Fibroblast of lung (primary cell): ENCODE data around the gene SIGLEC5. TPM values are rescaled to one million over a fixed set of nuclear protein-coding genes. Genes with fewer than 3 reads are reported as not detected.

ENCODE experiments used
- DNase-seq, 2 donors: peaks; one replicate each; pipeline versions ENCODE4 v3.0.0 to v3.0.0-alpha.2; 2010; ENCODE audit warnings: low read depth in 2 of 2
- H2AFZ ChIP-seq: 2 replicates; pipeline ENCODE4 v1.5.1; 2012; ENCODE audit warnings: low read length, control low read depth, inconsistent platforms
- H3K27ac ChIP-seq: 2 replicates; pipeline ENCODE4 v1.5.1; 2011; ENCODE audit warnings: low read length, control low read depth; ENCODE audit not compliant: insufficient read depth
- H3K27me3 ChIP-seq: 2 replicates; pipeline ENCODE4 v1.5.1; 2011; ENCODE audit warnings: mild to moderate bottlenecking, low read length; ENCODE audit not compliant: control insufficient read depth, insufficient read depth
- H3K36me3 ChIP-seq: 2 replicates; pipeline ENCODE4 v1.5.1; 2011; ENCODE audit warnings: low read length; ENCODE audit not compliant: control insufficient read depth, insufficient read depth
- H3K4me1 ChIP-seq: 2 replicates; pipeline ENCODE4 v1.5.1; 2011; ENCODE audit warnings: low read length; ENCODE audit not compliant: control insufficient read depth, insufficient read depth; ENCODE audit errors: extremely low read depth
- H3K4me2 ChIP-seq: 2 replicates; pipeline ENCODE4 v1.5.1; 2011; ENCODE audit warnings: low read length, control low read depth; ENCODE audit not compliant: insufficient read depth; ENCODE audit errors: extremely low read depth
- H3K4me3 ChIP-seq, 4 experiments: fragments of 200-600 bp in 1 of 4; sonication (generic) in 1 of 4; replicated peaks in 1 of 4; 2 replicates each; pipeline ENCODE4 v1.5.1; 2011 to 2016; ENCODE audit warnings: low read length in 4 of 4, low read depth in 3 of 4, mild to moderate bottlenecking in 3 of 4, control low read depth in 2 of 4, inconsistent platforms in 1 of 4, mixed read lengths in 1 of 4; ENCODE audit not compliant: insufficient read depth in 1 of 4; ENCODE audit errors: control extremely low read depth in 1 of 4
- H3K79me2 ChIP-seq: 2 replicates; pipeline ENCODE4 v1.5.1; 2012; ENCODE audit warnings: mild to moderate bottlenecking, low read length, inconsistent platforms; ENCODE audit not compliant: control insufficient read depth, insufficient read depth
- H3K9ac ChIP-seq: 2 replicates; pipeline ENCODE4 v1.5.1; 2011; ENCODE audit warnings: mild to moderate bottlenecking, low read length, control low read depth; ENCODE audit not compliant: insufficient read depth
- H3K9me3 ChIP-seq: 2 replicates; pipeline ENCODE4 v1.5.1; 2012; ENCODE audit warnings: low read depth, low read length; ENCODE audit not compliant: control insufficient read depth, insufficient read depth
- H4K20me1 ChIP-seq: 2 replicates; pipeline ENCODE4 v1.5.1; 2011; ENCODE audit warnings: low read length; ENCODE audit not compliant: control insufficient read depth, insufficient read depth; ENCODE audit errors: extremely low read depth
- EZH2 ChIP-seq: IDR thresholded peaks from 2 replicates; pipeline ENCODE4 v1.5.1; 2012; ENCODE audit warnings: low read length, control low read depth, mild to moderate bottlenecking; ENCODE audit errors: missing control alignments
- polyA plus RNA-seq, 2 donors: library from polyadenylated mRNA; depleted of rRNA in 1 of 2; stranded (reverse) in 1 of 2; unstranded in 1 of 2; fragments of >200 nt; gene quantifications; 2 replicates each; pipeline ENCODE4 v1.2.1, GENCODE V29; 2011 to 2012; ENCODE audit warnings: missing spikeins in 1 of 2
- total RNA-seq: library from RNA; depleted of rRNA; stranded (reverse); fragments of >200 nt; gene quantifications from 2 replicates; pipeline ENCODE4 v1.2.1, GENCODE V29; 2014
- TF ChIP-seq, protein P1 (sequence below), 2 donors: IDR thresholded peaks in 1 of 2; conservative IDR thresholded peaks in 1 of 2; 1 replicate in 1 of 2; 2 replicates in 1 of 2; pipeline ENCODE4 v1.5.1; 2011 to 2012; ENCODE audit warnings: low read length in 2 of 2, control low read depth in 1 of 2, inconsistent platforms in 1 of 2, low read depth in 1 of 2, mild to moderate bottlenecking in 1 of 2

SIGLEC5 gene
- total and polyA plus RNA-seq, 2 donors (not counting 1 experiment from before 2014, with no cell fraction given): not detected

DNA sequence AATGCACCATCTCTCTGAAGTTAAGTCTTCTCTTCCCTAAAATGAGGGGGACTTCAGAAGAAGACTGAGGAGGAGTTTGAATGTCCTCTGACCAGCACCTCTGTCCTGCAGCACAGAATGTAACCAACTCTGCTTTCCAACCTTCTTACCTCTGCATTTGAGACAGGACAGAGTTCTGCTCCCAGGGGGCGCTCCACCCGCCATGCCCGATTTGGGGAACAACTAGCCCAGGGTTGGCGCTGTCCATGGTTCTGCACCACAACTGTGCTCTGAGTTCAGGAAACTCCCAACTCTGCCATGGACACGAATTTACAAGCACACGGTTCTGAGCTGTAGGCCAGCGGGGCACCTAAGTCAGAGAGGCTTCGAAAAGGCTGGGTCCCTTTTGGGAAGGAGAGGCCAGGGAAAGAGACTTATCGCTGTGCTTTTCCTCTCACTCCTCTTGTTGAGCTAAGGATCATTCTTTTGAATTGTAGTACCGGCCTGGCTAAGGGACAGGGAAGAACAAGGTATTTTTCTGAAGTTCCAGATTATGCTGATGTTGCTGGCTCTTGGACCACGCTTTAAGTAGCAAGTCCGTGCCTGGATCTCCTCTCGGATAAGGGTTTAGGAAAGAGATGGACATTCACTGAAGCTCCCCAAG, 22.2 kb downstream of the SIGLEC5 start:
- no peaks in the 10 kb centered on the region for H3K79me2 ChIP-seq
- H3K27me3 ChIP-seq: no peaks in the 10 kb centered on the region
- peak; percentile 39 to 64 for DNase-seq
- H3K4me3 ChIP-seq: no peak overlapping the region
- no peak overlapping the region for H3K27ac ChIP-seq
- no peak overlapping the region for H3K4me2 ChIP-seq
- no peak overlapping the region for H3K9ac ChIP-seq
- TF ChIP-seq EZH2: no peak
- TF ChIP-seq, protein P1, sequence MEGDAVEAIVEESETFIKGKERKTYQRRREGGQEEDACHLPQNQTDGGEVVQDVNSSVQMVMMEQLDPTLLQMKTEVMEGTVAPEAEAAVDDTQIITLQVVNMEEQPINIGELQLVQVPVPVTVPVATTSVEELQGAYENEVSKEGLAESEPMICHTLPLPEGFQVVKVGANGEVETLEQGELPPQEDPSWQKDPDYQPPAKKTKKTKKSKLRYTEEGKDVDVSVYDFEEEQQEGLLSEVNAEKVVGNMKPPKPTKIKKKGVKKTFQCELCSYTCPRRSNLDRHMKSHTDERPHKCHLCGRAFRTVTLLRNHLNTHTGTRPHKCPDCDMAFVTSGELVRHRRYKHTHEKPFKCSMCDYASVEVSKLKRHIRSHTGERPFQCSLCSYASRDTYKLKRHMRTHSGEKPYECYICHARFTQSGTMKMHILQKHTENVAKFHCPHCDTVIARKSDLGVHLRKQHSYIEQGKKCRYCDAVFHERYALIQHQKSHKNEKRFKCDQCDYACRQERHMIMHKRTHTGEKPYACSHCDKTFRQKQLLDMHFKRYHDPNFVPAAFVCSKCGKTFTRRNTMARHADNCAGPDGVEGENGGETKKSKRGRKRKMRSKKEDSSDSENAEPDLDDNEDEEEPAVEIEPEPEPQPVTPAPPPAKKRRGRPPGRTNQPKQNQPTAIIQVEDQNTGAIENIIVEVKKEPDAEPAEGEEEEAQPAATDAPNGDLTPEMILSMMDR (conservative IDR thresholded peaks at IDR 0.05 in 1 of 2, IDR thresholded peaks at IDR 0.05 in 1 of 2; ENCODE audit: low read depth in 1 of 2, low read length in 2 of 2): peak; percentile 47 to 64
- no peaks in the 10 kb centered on the region for H3K36me3 ChIP-seq
- H3K4me1 ChIP-seq: no peaks in the 10 kb centered on the region
- no peak overlapping the region for H2AFZ ChIP-seq
- no peaks in the 10 kb centered on the region for H3K9me3 ChIP-seq
- no peaks in the 10 kb centered on the region for H4K20me1 ChIP-seq

DNA sequence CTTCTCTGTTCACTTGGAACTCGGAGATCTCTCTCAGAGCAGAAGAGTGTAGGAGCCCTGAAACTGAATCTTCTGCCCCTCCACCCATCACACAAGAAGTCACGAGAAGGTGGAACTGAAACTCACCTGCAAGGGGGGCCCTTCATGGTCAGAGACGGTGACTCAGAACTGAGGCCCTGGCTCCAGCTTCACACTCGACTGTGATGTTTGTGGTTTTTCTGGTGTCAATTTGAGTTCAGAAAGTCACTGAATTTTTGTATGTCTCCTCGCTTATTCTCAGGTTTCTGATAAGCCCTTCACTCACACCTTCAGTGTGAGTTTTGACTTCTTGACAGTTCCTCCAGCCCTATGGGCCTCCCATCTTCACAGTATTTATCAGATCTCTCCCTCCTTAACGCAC, 23.1 kb downstream of the SIGLEC5 start:
- Histone ChIP-seq H3K79me2 (no peaks in the 10 kb centered on the region), H3K27me3 (no peaks in the 10 kb centered on the region), H4K20me1 (no peaks in the 10 kb centered on the region), H3K4me2 (no peak overlapping the region), H3K36me3 (no peaks in the 10 kb centered on the region), H3K9me3 (no peaks in the 10 kb centered on the region), H2AFZ (no peak overlapping the region), H3K27ac (no peak overlapping the region), H3K9ac (no peak overlapping the region), H3K4me1 (no peaks in the 10 kb centered on the region), H3K4me3 (no peak overlapping the region)
- TF ChIP-seq, protein P1 (conservative IDR thresholded peaks at IDR 0.05 in 1 of 2, IDR thresholded peaks at IDR 0.05 in 1 of 2; ENCODE audit: low read depth in 1 of 2, low read length in 2 of 2): no peak
- no peak for TF ChIP-seq EZH2
- DNase-seq: no peak

DNA sequence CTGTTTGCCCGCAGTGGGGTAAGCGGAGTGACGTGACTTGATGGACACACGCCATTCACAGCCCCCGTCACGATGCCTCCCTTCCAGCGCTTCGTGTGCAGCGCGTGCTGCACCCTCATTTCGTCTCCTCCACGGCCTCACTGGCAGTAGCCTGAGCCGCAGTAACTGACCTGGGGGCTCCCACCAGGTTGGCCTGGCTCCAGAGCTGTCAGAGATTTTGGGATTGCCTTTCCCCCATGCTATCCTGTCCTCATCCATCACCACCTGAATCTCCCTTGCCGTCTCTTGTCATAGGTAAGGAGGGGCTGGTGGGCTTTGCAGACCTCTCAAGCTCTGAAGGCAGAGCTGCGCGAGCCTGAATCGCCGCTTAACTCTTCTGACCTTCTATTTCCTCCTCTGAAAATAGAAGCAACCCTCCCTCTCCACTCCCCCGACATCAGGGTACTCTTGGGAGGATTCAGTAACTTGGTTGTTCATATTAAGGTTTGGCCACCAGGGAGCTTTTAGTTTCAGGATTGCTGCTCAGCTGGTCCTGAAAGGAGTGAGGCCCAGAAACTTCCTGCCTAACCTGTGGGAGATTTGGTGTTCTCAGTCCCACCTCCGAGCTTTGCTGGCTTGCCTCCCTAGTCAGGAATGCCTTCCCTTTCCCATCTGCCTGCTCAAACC, 27.9 kb downstream of the SIGLEC5 start:
- Histone ChIP-seq H3K27me3 (no peaks in the 10 kb centered on the region), H3K4me1 (no peaks in the 10 kb centered on the region), H3K9ac (no peak overlapping the region), H3K79me2 (no peaks in the 10 kb centered on the region), H3K9me3 (no peaks in the 10 kb centered on the region), H3K4me2 (no peak overlapping the region), H3K36me3 (no peaks in the 10 kb centered on the region), H2AFZ (no peak overlapping the region), H3K4me3 (no peak overlapping the region), H4K20me1 (no peaks in the 10 kb centered on the region), H3K27ac (no peak overlapping the region)
- no peak for TF ChIP-seq EZH2
- TF ChIP-seq, protein P1 (conservative IDR thresholded peaks at IDR 0.05 in 1 of 2, IDR thresholded peaks at IDR 0.05 in 1 of 2; ENCODE audit: low read depth in 1 of 2, low read length in 2 of 2): no peak
- DNase-seq: no peak
